ENCODE results near the gene SRC.

Gene SRC

GRCh38 chr20:37314617-37315016 is 31.3 kb upstream of the SRC start:
- H3K9ac ChIP-seq (ENCODE audit: low read depth in 1 of 2, low read length in 2 of 2) = peak overlapping the region; percentile 14 to 35
- H3K27ac ChIP-seq (ENCODE audit: low read depth in 2 of 2, low read length in 2 of 2) = peak overlapping the region; percentile 69 to 76
- H3K4me3 ChIP-seq (ENCODE audit: low read length in 2 of 2) = no peak overlapping the region
- peaks cover 16 to 25% of the 10 kb centered on the region in 2 donors for H3K36me3 ChIP-seq (ENCODE audit: control insufficient read depth in 2 of 2, insufficient read depth in 2 of 2, low read length in 2 of 2)
- peaks cover 16 to 31% of the 10 kb centered on the region in 2 donors for H3K4me1 ChIP-seq (ENCODE audit: control insufficient read depth in 2 of 2, insufficient read depth in 2 of 2, low read length in 2 of 2)
- no peaks in the 10 kb centered on the region for H3K9me3 ChIP-seq (ENCODE audit: control insufficient read depth in 2 of 2, low read length in 2 of 2)
- no peaks in the 10 kb centered on the region for H3K27me3 ChIP-seq (ENCODE audit: control insufficient read depth in 2 of 2, insufficient read depth in 2 of 2, low read length in 2 of 2)

GRCh38 chr20:37315021-37315451 is 30.9 kb upstream of the SRC start:
- H3K36me3 ChIP-seq (ENCODE audit: control insufficient read depth in 2 of 2, insufficient read depth in 2 of 2, low read length in 2 of 2) = peaks cover 16 to 24% of the 10 kb centered on the region in 2 donors
- H3K9ac ChIP-seq (ENCODE audit: low read depth in 1 of 2, low read length in 2 of 2) = peak overlapping the region; percentile 14 to 19
- no peaks in the 10 kb centered on the region for H3K9me3 ChIP-seq (ENCODE audit: control insufficient read depth in 2 of 2, low read length in 2 of 2)
- peak overlapping the region; percentile 69 to 76 for H3K27ac ChIP-seq (ENCODE audit: low read depth in 2 of 2, low read length in 2 of 2)
- H3K4me1 ChIP-seq (ENCODE audit: control insufficient read depth in 2 of 2, insufficient read depth in 2 of 2, low read length in 2 of 2) = peaks cover 16 to 31% of the 10 kb centered on the region in 2 donors
- peak overlapping the region; percentile 2 to 38 for H3K4me3 ChIP-seq (ENCODE audit: low read length in 2 of 2)
- no peaks in the 10 kb centered on the region for H3K27me3 ChIP-seq (ENCODE audit: control insufficient read depth in 2 of 2, insufficient read depth in 2 of 2, low read length in 2 of 2)

GRCh38 chr20:37315452-37316110 is 30.4 kb upstream of the SRC start:
- H3K9ac ChIP-seq (ENCODE audit: low read depth in 1 of 2, low read length in 2 of 2) = peak overlapping the region in 1 of 2 donors; percentile 19
- peaks cover 16 to 31% of the 10 kb centered on the region in 2 donors for H3K4me1 ChIP-seq (ENCODE audit: control insufficient read depth in 2 of 2, insufficient read depth in 2 of 2, low read length in 2 of 2)
- H3K9me3 ChIP-seq (ENCODE audit: control insufficient read depth in 2 of 2, low read length in 2 of 2) = no peaks in the 10 kb centered on the region
- no peaks in the 10 kb centered on the region for H3K27me3 ChIP-seq (ENCODE audit: control insufficient read depth in 2 of 2, insufficient read depth in 2 of 2, low read length in 2 of 2)
- H3K36me3 ChIP-seq (ENCODE audit: control insufficient read depth in 2 of 2, insufficient read depth in 2 of 2, low read length in 2 of 2) = peaks cover 11 to 19% of the 10 kb centered on the region in 2 donors
- peak overlapping the region; percentile 2 to 38 for H3K4me3 ChIP-seq (ENCODE audit: low read length in 2 of 2)
- H3K27ac ChIP-seq (ENCODE audit: low read depth in 2 of 2, low read length in 2 of 2) = peak overlapping the region; percentile 69 to 76

GRCh38 chr20:37316116-37316774 is 29.7 kb upstream of the SRC start:
- Histone ChIP-seq H3K36me3 (ENCODE audit: control insufficient read depth in 2 of 2, insufficient read depth in 2 of 2, low read length in 2 of 2) (peaks cover 11 to 15% of the 10 kb centered on the region in 2 donors), H3K4me1 (ENCODE audit: control insufficient read depth in 2 of 2, insufficient read depth in 2 of 2, low read length in 2 of 2) (peaks cover 16 to 31% of the 10 kb centered on the region in 2 donors), H3K9ac (ENCODE audit: low read depth in 1 of 2, low read length in 2 of 2) (no peak overlapping the region), H3K27me3 (ENCODE audit: control insufficient read depth in 2 of 2, insufficient read depth in 2 of 2, low read length in 2 of 2) (no peaks in the 10 kb centered on the region), H3K27ac (ENCODE audit: low read depth in 2 of 2, low read length in 2 of 2) (peak overlapping the region; percentile 69 to 76), H3K4me3 (ENCODE audit: low read length in 2 of 2) (no peak overlapping the region), H3K9me3 (ENCODE audit: control insufficient read depth in 2 of 2, low read length in 2 of 2) (no peaks in the 10 kb centered on the region)

GRCh38 chr20:37316775-37317170 is 29.2 kb upstream of the SRC start:
- no peaks in the 10 kb centered on the region for H3K27me3 ChIP-seq (ENCODE audit: control insufficient read depth in 2 of 2, insufficient read depth in 2 of 2, low read length in 2 of 2)
- peaks cover 11 to 15% of the 10 kb centered on the region in 2 donors for H3K36me3 ChIP-seq (ENCODE audit: control insufficient read depth in 2 of 2, insufficient read depth in 2 of 2, low read length in 2 of 2)
- H3K4me1 ChIP-seq (ENCODE audit: control insufficient read depth in 2 of 2, insufficient read depth in 2 of 2, low read length in 2 of 2) = peaks cover 16 to 31% of the 10 kb centered on the region in 2 donors
- no peaks in the 10 kb centered on the region for H3K9me3 ChIP-seq (ENCODE audit: control insufficient read depth in 2 of 2, low read length in 2 of 2)
- H3K4me3 ChIP-seq (ENCODE audit: low read length in 2 of 2) = no peak overlapping the region
- H3K27ac ChIP-seq (ENCODE audit: low read depth in 2 of 2, low read length in 2 of 2) = peak overlapping the region; percentile 69 to 76
- no peak overlapping the region for H3K9ac ChIP-seq (ENCODE audit: low read depth in 1 of 2, low read length in 2 of 2)

GRCh38 chr20:37317316-37317715 is 28.6 kb upstream of the SRC start:
- Histone ChIP-seq H3K4me1 (ENCODE audit: control insufficient read depth in 2 of 2, insufficient read depth in 2 of 2, low read length in 2 of 2) (peaks cover 16 to 28% of the 10 kb centered on the region in 2 donors), H3K9ac (ENCODE audit: low read depth in 1 of 2, low read length in 2 of 2) (no peak overlapping the region), H3K27ac (ENCODE audit: low read depth in 2 of 2, low read length in 2 of 2) (peak overlapping the region in 1 of 2 donors; percentile 76), H3K27me3 (ENCODE audit: control insufficient read depth in 2 of 2, insufficient read depth in 2 of 2, low read length in 2 of 2) (no peaks in the 10 kb centered on the region), H3K36me3 (ENCODE audit: control insufficient read depth in 2 of 2, insufficient read depth in 2 of 2, low read length in 2 of 2) (peaks cover 11 to 15% of the 10 kb centered on the region in 2 donors), H3K9me3 (ENCODE audit: control insufficient read depth in 2 of 2, low read length in 2 of 2) (no peaks in the 10 kb centered on the region), H3K4me3 (ENCODE audit: low read length in 2 of 2) (no peak overlapping the region)

- Histone ChIP-seq H3K4me1 (ENCODE audit: control insufficient read depth in 2 of 2, insufficient read depth in 2 of 2, low read length in 2 of 2) (peaks cover 16 to 28% of the 10 kb centered on the region in 2 donors), H3K27ac (ENCODE audit: low read depth in 2 of 2, low read length in 2 of 2) (no peak overlapping the region), H3K9me3 (ENCODE audit: control insufficient read depth in 2 of 2, low read length in 2 of 2) (no peaks in the 10 kb centered on the region), H3K27me3 (ENCODE audit: control insufficient read depth in 2 of 2, insufficient read depth in 2 of 2, low read length in 2 of 2) (no peaks in the 10 kb centered on the region), H3K36me3 (ENCODE audit: control insufficient read depth in 2 of 2, insufficient read depth in 2 of 2, low read length in 2 of 2) (peaks cover 11 to 15% of the 10 kb centered on the region in 2 donors), H3K4me3 (ENCODE audit: low read length in 2 of 2) (no peak overlapping the region), H3K9ac (ENCODE audit: low read depth in 1 of 2, low read length in 2 of 2) (no peak overlapping the region)
These were observed 27.8 kb upstream of the SRC start for GRCh38 chr20:37317994-37318640.

- H3K9me3 ChIP-seq (ENCODE audit: control insufficient read depth in 2 of 2, low read length in 2 of 2) = no peaks in the 10 kb centered on the region
- no peak overlapping the region for H3K9ac ChIP-seq (ENCODE audit: low read depth in 1 of 2, low read length in 2 of 2)
- peaks cover 11 to 21% of the 10 kb centered on the region in 2 donors for H3K4me1 ChIP-seq (ENCODE audit: control insufficient read depth in 2 of 2, insufficient read depth in 2 of 2, low read length in 2 of 2)
- no peak overlapping the region for H3K27ac ChIP-seq (ENCODE audit: low read depth in 2 of 2, low read length in 2 of 2)
- H3K36me3 ChIP-seq (ENCODE audit: control insufficient read depth in 2 of 2, insufficient read depth in 2 of 2, low read length in 2 of 2) = peaks cover 11 to 15% of the 10 kb centered on the region in 2 donors
- no peak overlapping the region for H3K4me3 ChIP-seq (ENCODE audit: low read length in 2 of 2)
- H3K27me3 ChIP-seq (ENCODE audit: control insufficient read depth in 2 of 2, insufficient read depth in 2 of 2, low read length in 2 of 2) = no peaks in the 10 kb centered on the region
These were observed 26.7 kb upstream of the SRC start for GRCh38 chr20:37319151-37319671.

- Histone ChIP-seq H3K4me1 (ENCODE audit: control insufficient read depth in 2 of 2, insufficient read depth in 2 of 2, low read length in 2 of 2) (peaks cover 0 to 3% of the 10 kb centered on the region in 2 donors), H3K27ac (ENCODE audit: low read depth in 2 of 2, low read length in 2 of 2) (no peak overlapping the region), H3K9me3 (ENCODE audit: control insufficient read depth in 2 of 2, low read length in 2 of 2) (no peaks in the 10 kb centered on the region)
These were observed 22.0 kb upstream of the SRC start for GRCh38 chr20:37323985-37324384.

GRCh38 chr20:37325206-37325605 is 20.7 kb upstream of the SRC start:
- H3K4me3 ChIP-seq (ENCODE audit: low read length in 2 of 2) = no peak overlapping the region
- no peak overlapping the region for H3K27ac ChIP-seq (ENCODE audit: low read depth in 2 of 2, low read length in 2 of 2)
- no peak overlapping the region for H3K9ac ChIP-seq (ENCODE audit: low read depth in 1 of 2, low read length in 2 of 2)
- no peaks in the 10 kb centered on the region for H3K27me3 ChIP-seq (ENCODE audit: control insufficient read depth in 2 of 2, insufficient read depth in 2 of 2, low read length in 2 of 2)
- no peaks in the 10 kb centered on the region for H3K9me3 ChIP-seq (ENCODE audit: control insufficient read depth in 2 of 2, low read length in 2 of 2)
- H3K36me3 ChIP-seq (ENCODE audit: control insufficient read depth in 2 of 2, insufficient read depth in 2 of 2, low read length in 2 of 2) = no peaks in the 10 kb centered on the region
- peaks cover 0 to 3% of the 10 kb centered on the region in 2 donors for H3K4me1 ChIP-seq (ENCODE audit: control insufficient read depth in 2 of 2, insufficient read depth in 2 of 2, low read length in 2 of 2)

More at GRCh38 chr20:37323985-37324384, 22.0 kb upstream of the SRC start:
- Histone ChIP-seq H3K9ac (ENCODE audit: low read depth in 1 of 2, low read length in 2 of 2) (no peak overlapping the region), H3K36me3 (ENCODE audit: control insufficient read depth in 2 of 2, insufficient read depth in 2 of 2, low read length in 2 of 2) (no peaks in the 10 kb centered on the region), H3K4me3 (ENCODE audit: low read length in 2 of 2) (no peak overlapping the region), H3K27me3 (ENCODE audit: control insufficient read depth in 2 of 2, insufficient read depth in 2 of 2, low read length in 2 of 2) (no peaks in the 10 kb centered on the region)

Data from mucosa of rectum (tissue), 2 donors.